Muscle layer of colon (tissue), 2 donors: ENCODE results near the gene PYGO2.

Experiments used
- H3K27ac ChIP-seq: one replicate; pipeline ENCODE4 v1.7.0; 2013; ENCODE audit warnings: low read depth, mild to moderate bottlenecking, low read length, moderate library complexity
- H3K27me3 ChIP-seq, 2 donors: one replicate each; pipeline ENCODE4 v1.7.0; 2013; ENCODE audit warnings: low read length in 2 of 2, mild to moderate bottlenecking in 2 of 2; ENCODE audit not compliant: insufficient read depth in 2 of 2, control insufficient read depth in 1 of 2
- H3K36me3 ChIP-seq: one replicate; pipeline ENCODE4 v1.7.0; 2013; ENCODE audit warnings: mild to moderate bottlenecking, low read length; ENCODE audit not compliant: insufficient read depth
- H3K4me1 ChIP-seq: one replicate; pipeline ENCODE4 v1.7.0; 2013; ENCODE audit warnings: mild to moderate bottlenecking, low read length; ENCODE audit not compliant: insufficient read depth
- H3K4me3 ChIP-seq, 2 donors: one replicate each; pipeline ENCODE4 v1.7.0; 2013; ENCODE audit warnings: low read length in 2 of 2, low read depth in 1 of 2, mild to moderate bottlenecking in 1 of 2, moderate library complexity in 1 of 2
- H3K9ac ChIP-seq: one replicate; pipeline ENCODE4 v1.7.0; 2013; ENCODE audit warnings: low read length
- H3K9me3 ChIP-seq: one replicate; pipeline ENCODE4 v1.7.0; 2013; ENCODE audit warnings: mild to moderate bottlenecking, low read length
- donor health status: abdominal sarcoma.
- donor health status: Adenocarcinoma of cecum.

Gene PYGO2

GRCh38 chr1:154961207-154962155 is at the start of gene PYGO2:
Gene PYGO2, minus strand, starts transcription at chr1:154961782. Its CDS starts 206 bp downstream, at chr1:154961576.
- Histone ChIP-seq H3K4me3 (peak within 1 kb of the TSS; percentile 63 to 67), H3K27ac (peak within 1 kb of the TSS; percentile 80), H3K36me3 (peaks cover 56% of the 10 kb centered on the region), H3K9ac (peak within 1 kb of the TSS; percentile 76), H3K9me3 (no peaks in the 10 kb centered on the region), H3K27me3 (no peaks in the 10 kb centered on the region), H3K4me1 (peaks cover 30% of the 10 kb centered on the region)

DNA sequence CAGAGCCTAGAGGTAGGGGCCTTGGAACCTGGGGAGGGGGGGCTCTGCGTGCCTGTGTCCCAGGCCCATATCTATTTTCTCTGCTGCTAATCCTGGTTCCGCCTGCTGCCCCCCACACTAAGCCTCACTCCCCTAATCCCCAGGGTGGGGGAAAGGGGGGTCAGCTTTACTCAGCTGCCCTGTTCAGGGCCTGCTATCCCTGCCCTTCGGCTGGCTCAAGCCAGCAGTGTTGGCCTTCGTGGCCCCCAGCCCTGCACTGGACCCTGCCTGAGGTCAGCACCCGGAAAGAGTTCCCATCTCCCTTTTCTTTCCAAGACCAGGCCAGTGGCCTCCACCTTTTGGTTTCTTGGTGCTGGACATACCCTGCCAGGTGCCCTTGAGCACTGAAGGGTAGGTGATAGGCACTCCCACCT is 49.4 kb upstream of the PYGO2 start:
- H3K4me1 ChIP-seq, result peaks cover 55% of the 10 kb centered on the region
- H3K9me3 ChIP-seq, result no peaks in the 10 kb centered on the region
- H3K36me3 ChIP-seq, result peaks cover 22% of the 10 kb centered on the region
- H3K9ac ChIP-seq, result no peak overlapping the region
- no peaks in the 10 kb centered on the region for H3K27me3 ChIP-seq
- H3K4me3 ChIP-seq, result no peak overlapping the region
- H3K27ac ChIP-seq, result peak overlapping the region; percentile 52

DNA sequence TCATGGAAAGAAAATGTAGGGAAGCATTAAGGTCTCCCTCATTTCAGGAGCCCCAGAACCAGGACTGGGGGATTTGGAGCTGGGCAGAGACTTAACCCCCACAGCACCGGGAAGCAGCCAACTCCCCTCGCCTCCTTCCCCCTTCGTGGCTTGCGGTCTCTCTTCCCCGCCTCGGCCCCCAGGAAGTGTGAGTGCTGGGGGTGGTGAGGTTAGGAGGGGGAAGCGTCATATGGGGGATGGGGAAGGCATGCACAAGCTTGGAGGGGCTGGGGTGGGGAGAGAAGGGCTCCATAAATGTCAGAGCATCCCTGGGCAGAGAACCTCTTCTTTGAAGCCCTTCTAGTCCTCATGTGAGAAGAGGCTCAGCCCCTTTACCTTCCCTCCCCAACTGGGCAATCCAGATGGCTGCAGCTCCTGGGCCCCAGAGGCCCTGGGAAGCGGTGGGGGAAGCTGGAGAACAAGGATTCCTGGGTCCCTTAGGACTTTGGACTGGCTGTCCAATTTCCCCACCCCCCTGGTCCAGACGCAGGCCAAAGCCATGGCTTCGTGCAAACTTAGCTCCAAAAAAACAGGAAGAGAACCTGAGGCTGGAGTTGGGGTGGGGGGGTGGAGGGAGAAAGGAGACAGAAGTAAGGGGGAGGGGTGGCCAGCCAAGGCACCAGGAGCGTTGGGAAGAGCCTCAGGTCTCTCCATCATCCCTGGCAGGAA is 48.8 kb upstream of the PYGO2 start:
- H3K4me1 ChIP-seq, result peaks cover 61% of the 10 kb centered on the region
- H3K27me3 ChIP-seq, result no peaks in the 10 kb centered on the region
- H3K9me3 ChIP-seq, result no peaks in the 10 kb centered on the region
- no peak overlapping the region for H3K4me3 ChIP-seq
- no peak overlapping the region for H3K27ac ChIP-seq
- no peak overlapping the region for H3K9ac ChIP-seq
- H3K36me3 ChIP-seq, result peaks cover 16% of the 10 kb centered on the region

DNA sequence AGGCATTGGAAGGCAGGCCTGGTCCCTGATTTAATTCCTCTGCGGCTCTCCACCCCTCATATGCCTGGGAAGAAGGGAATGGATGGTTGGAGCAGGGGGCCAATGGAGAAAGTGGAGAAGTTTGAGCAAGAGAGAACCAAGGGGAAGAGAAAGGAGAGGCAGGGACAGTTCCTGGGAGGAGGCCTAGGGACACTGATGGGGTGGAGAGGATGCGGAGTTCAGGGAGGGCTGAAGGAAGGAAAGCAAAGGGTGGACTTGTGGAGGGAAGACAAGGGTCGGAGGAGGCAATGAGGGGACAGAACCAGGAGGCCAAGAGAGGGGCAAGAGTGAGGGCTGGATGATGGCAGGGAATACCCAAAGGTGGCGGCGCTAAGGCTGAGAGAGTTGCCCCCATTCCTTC is 48.2 kb upstream of the PYGO2 start:
- Histone ChIP-seq H3K4me3 (no peak overlapping the region), H3K9ac (no peak overlapping the region), H3K36me3 (peaks cover 10% of the 10 kb centered on the region), H3K9me3 (no peaks in the 10 kb centered on the region), H3K27me3 (no peaks in the 10 kb centered on the region), H3K27ac (no peak overlapping the region), H3K4me1 (peaks cover 67% of the 10 kb centered on the region)

GRCh38 chr1:155009221-155009711 is 47.7 kb upstream of the PYGO2 start:
- H3K9me3 ChIP-seq, result no peaks in the 10 kb centered on the region
- no peak overlapping the region for H3K4me3 ChIP-seq
- H3K27ac ChIP-seq, result peak overlapping the region; percentile 97
- H3K27me3 ChIP-seq, result no peaks in the 10 kb centered on the region
- peaks cover 72% of the 10 kb centered on the region for H3K4me1 ChIP-seq
- H3K9ac ChIP-seq, result no peak overlapping the region
- peaks cover 5% of the 10 kb centered on the region for H3K36me3 ChIP-seq

DNA sequence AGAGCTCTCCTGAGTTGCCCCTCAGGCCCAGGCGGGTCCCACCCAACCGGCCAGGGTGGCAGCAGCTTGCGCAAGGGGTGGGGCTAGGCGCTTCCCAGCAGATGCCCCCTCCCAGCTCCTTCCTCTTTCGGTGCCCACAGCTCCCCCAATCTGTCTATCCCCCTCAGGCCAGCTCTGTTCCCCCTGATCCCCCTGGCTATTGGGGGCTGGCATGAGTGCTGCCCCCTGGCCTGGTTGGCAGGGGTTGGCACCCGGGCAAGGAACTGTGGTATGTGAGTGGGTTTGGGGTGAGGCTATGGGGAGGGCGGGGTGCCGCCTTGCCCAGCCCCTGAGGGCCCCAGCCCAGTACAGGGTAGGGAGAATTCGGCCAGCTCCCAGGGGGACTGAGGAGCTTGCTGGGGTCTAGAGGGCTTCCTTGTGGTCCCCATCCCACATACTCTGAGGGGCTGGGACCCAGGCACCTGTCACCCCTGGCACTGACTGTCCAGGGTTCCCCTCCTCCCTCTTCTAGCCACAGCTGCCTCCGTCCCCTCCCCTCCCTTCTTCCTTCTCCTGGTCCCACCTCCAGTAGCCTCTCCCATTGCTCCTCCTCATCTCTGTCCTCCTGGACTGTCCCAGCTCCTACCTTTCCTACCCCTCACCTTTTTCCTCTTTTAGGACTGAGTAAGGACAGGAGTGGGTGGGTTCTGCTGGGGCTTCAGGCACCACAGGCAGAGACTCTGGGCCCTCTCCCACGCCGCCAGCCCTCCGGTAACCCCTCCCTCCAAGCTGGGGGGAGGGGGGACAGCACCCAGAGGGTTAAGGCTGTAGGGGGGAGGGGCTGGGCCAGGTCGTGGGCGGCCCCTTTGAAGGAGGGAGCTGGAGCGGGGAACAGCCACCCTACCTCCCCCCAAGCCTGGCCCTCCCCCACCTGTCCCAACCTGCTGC is 46.7 kb upstream of the PYGO2 start:
- H3K27me3 ChIP-seq, result no peaks in the 10 kb centered on the region
- H3K36me3 ChIP-seq, result no peaks in the 10 kb centered on the region
- no peak overlapping the region for H3K9ac ChIP-seq
- peak overlapping the region; percentile 97 for H3K27ac ChIP-seq
- no peaks in the 10 kb centered on the region for H3K9me3 ChIP-seq
- H3K4me1 ChIP-seq, result peaks cover 75% of the 10 kb centered on the region
- H3K4me3 ChIP-seq, result peak overlapping the region in 1 of 2 donors; percentile 50

- H3K27ac ChIP-seq, result peak overlapping the region; percentile 97
- H3K27me3 ChIP-seq, result no peaks in the 10 kb centered on the region
- H3K9ac ChIP-seq, result no peak overlapping the region
- no peaks in the 10 kb centered on the region for H3K9me3 ChIP-seq
- H3K36me3 ChIP-seq, result no peaks in the 10 kb centered on the region
- H3K4me1 ChIP-seq, result peaks cover 70% of the 10 kb centered on the region
- H3K4me3 ChIP-seq, result peak overlapping the region in 1 of 2 donors; percentile 50
Measured at GRCh38 chr1:155007251-155007828, 45.8 kb upstream of the PYGO2 start.

DNA sequence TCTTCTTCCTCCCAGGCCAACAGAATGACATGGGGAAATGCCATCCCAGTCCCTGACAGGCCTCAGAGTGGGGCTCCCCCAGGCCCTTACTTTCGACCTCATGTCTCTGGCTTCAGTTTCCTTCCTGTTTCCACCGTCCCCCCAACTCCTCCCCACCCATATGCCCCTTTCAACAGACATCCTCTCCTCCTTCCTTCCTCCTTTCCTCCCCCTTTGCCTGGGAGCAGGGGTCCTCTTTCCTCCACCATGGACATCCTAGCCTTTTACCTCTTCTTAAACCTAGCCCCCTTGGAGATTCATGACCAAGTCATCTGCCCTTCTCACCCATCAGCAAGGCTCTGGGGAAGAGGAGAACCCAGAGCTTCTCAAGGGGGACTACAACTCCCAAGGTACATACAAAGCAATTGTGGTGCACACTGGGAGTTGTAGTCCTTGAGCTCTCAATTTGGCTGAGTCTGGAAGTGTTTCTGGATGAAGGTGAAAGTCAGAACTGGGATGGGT is 45.1 kb upstream of the PYGO2 start:
- H3K9ac ChIP-seq, result peak overlapping the region; percentile 14
- H3K27ac ChIP-seq, result peak overlapping the region; percentile 97
- H3K27me3 ChIP-seq, result no peaks in the 10 kb centered on the region
- H3K4me1 ChIP-seq, result peaks cover 63% of the 10 kb centered on the region
- no peaks in the 10 kb centered on the region for H3K9me3 ChIP-seq
- peak overlapping the region in 1 of 2 donors; percentile 50 for H3K4me3 ChIP-seq
- H3K36me3 ChIP-seq, result no peaks in the 10 kb centered on the region

- Histone ChIP-seq H3K27ac (peak overlapping the region; percentile 97), H3K36me3 (no peaks in the 10 kb centered on the region), H3K9me3 (no peaks in the 10 kb centered on the region), H3K27me3 (no peaks in the 10 kb centered on the region), H3K4me1 (peaks cover 50% of the 10 kb centered on the region), H3K4me3 (peak overlapping the region in 1 of 2 donors; percentile 90), H3K9ac (peak overlapping the region; percentile 71)
Measured at GRCh38 chr1:155005076-155006011, 43.8 kb upstream of the PYGO2 start.
